Large intestine (tissue), 3 donors: ENCODE data around the gene CBX2. TPM values are rescaled to one million over a fixed set of nuclear protein-coding genes. Genes with fewer than 3 reads are reported as not detected.
A peak's percentile ranks its signal among the peaks of the same experiment; 100 is the strongest.

Experiments used
- DNase-seq, 2 donors: peaks; one replicate each; pipeline versions ENCODE4 v3.0.0 to v3.0.0-alpha.2; 2013
- H3K27ac ChIP-seq: one replicate; pipeline ENCODE4 v1.5.1; 2013; ENCODE audit warnings: low read length
- H3K27me3 ChIP-seq: 2 replicates; pipeline ENCODE4 v1.6.1; 2013; ENCODE audit warnings: low read length; ENCODE audit not compliant: control insufficient read depth, insufficient read depth
- H3K36me3 ChIP-seq: 2 replicates; pipeline ENCODE4 v1.6.1; 2013; ENCODE audit warnings: low read length; ENCODE audit not compliant: control insufficient read depth, insufficient read depth
- H3K4me1 ChIP-seq: one replicate; pipeline ENCODE4 v1.6.1; 2013; ENCODE audit warnings: low read length; ENCODE audit not compliant: control insufficient read depth, insufficient read depth
- H3K4me3 ChIP-seq: one replicate; pipeline ENCODE4 v1.5.1; 2013; ENCODE audit warnings: low read length
- H3K9me3 ChIP-seq: one replicate; pipeline ENCODE4 v1.6.1; 2013; ENCODE audit warnings: mild to moderate bottlenecking, low read depth, low read length, moderate library complexity; ENCODE audit not compliant: control insufficient read depth
- WGBS: methylation state at CpG from one replicate; pipeline ENCODE4 v1.1.5; 2013; ENCODE audit warnings: low lambda C conversion rate; ENCODE audit not compliant: insufficient coverage; 5-methylcytosine and 5-hydroxymethylcytosine counted together
- polyA plus RNA-seq: library from polyadenylated mRNA; unstranded; fragments of 120-200 nt; gene quantifications from one replicate; pipeline ENCODE4 v1.2.1, GENCODE V29; 2013

The CBX2 gene
- polyA plus RNA-seq, 1 donor, result 14.4 TPM

GRCh38 chr17:79806863-79807720 is 29.1 kb downstream of the CBX2 start:
- Histone ChIP-seq H3K4me1 (peaks cover 40% of the 10 kb centered on the region), H3K4me3 (no peak overlapping the region), H3K27me3 (peaks cover 98% of the 10 kb centered on the region), H3K27ac (no peak overlapping the region), H3K36me3 (no peaks in the 10 kb centered on the region), H3K9me3 (peaks cover 37% of the 10 kb centered on the region)
- no peak for DNase-seq
- WGBS, result no CpG with 5 or more reads among the region's 13 CpGs

- WGBS, result no CpG with 5 or more reads among the region's 20 CpGs
- peaks cover 40% of the 10 kb centered on the region for H3K4me1 ChIP-seq
- H3K4me3 ChIP-seq, result no peak overlapping the region
These were observed 31.0 kb downstream of the CBX2 start for GRCh38 chr17:79808763-79809529.

GRCh38 chr17:79809530-79810129 is 31.7 kb downstream of the CBX2 start:
- H3K4me3 ChIP-seq, result no peak overlapping the region
- no peaks in the 10 kb centered on the region for H3K36me3 ChIP-seq
- H3K27ac ChIP-seq, result no peak overlapping the region
- peaks cover 45% of the 10 kb centered on the region for H3K4me1 ChIP-seq
- H3K27me3 ChIP-seq, result peaks cover 92% of the 10 kb centered on the region
- peaks cover 23% of the 10 kb centered on the region for H3K9me3 ChIP-seq
- no peak for DNase-seq
- no CpG with 5 or more reads among the region's 40 CpGs for WGBS

More at GRCh38 chr17:79808763-79809529, 31.0 kb downstream of the CBX2 start:
- peaks cover 92% of the 10 kb centered on the region for H3K27me3 ChIP-seq
- H3K36me3 ChIP-seq, result no peaks in the 10 kb centered on the region
- peak; percentile 71 to 82 for DNase-seq
- no peak overlapping the region for H3K27ac ChIP-seq
- peaks cover 25% of the 10 kb centered on the region for H3K9me3 ChIP-seq

GRCh38 chr17:79810130-79811010 is 32.4 kb downstream of the CBX2 start:
- Histone ChIP-seq H3K4me3 (peak overlapping the region; percentile 1), H3K9me3 (peaks cover 25% of the 10 kb centered on the region), H3K27me3 (peaks cover 92% of the 10 kb centered on the region), H3K36me3 (no peaks in the 10 kb centered on the region), H3K27ac (no peak overlapping the region), H3K4me1 (peaks cover 50% of the 10 kb centered on the region)
- 0% methylated on average over 1 of the region's 79 CpGs for WGBS
- DNase-seq, result peak; percentile 78 to 89

GRCh38 chr17:79811011-79811867 is 33.3 kb downstream of the CBX2 start:
- no peaks in the 10 kb centered on the region for H3K36me3 ChIP-seq
- peak overlapping the region; percentile 14 for H3K4me3 ChIP-seq
- WGBS, result 10% methylated on average over 2 of the region's 66 CpGs
- H3K9me3 ChIP-seq, result peaks cover 24% of the 10 kb centered on the region
- peak in 1 of 2 donors; percentile 59 for DNase-seq
- no peak overlapping the region for H3K27ac ChIP-seq
- H3K4me1 ChIP-seq, result peaks cover 53% of the 10 kb centered on the region
- peaks cover 92% of the 10 kb centered on the region for H3K27me3 ChIP-seq

GRCh38 chr17:79811868-79812352 is 34.0 kb downstream of the CBX2 start:
- Histone ChIP-seq H3K4me1 (peaks cover 53% of the 10 kb centered on the region), H3K4me3 (no peak overlapping the region), H3K36me3 (no peaks in the 10 kb centered on the region), H3K27me3 (peaks cover 92% of the 10 kb centered on the region), H3K9me3 (peaks cover 24% of the 10 kb centered on the region), H3K27ac (no peak overlapping the region)
- no peak for DNase-seq
- no CpG with 5 or more reads among the region's 20 CpGs for WGBS

GRCh38 chr17:79812353-79813258 is 34.7 kb downstream of the CBX2 start:
- peak in 1 of 2 donors; percentile 44 for DNase-seq
- Histone ChIP-seq H3K27me3 (peaks cover 92% of the 10 kb centered on the region), H3K9me3 (peaks cover 24% of the 10 kb centered on the region), H3K4me1 (peaks cover 53% of the 10 kb centered on the region), H3K4me3 (no peak overlapping the region), H3K36me3 (no peaks in the 10 kb centered on the region), H3K27ac (no peak overlapping the region)
- WGBS, result no CpG with 5 or more reads among the region's 72 CpGs

- no peak overlapping the region for H3K27ac ChIP-seq
- H3K4me1 ChIP-seq, result peaks cover 53% of the 10 kb centered on the region
- peaks cover 24% of the 10 kb centered on the region for H3K9me3 ChIP-seq
- DNase-seq, result no peak
- H3K27me3 ChIP-seq, result peaks cover 92% of the 10 kb centered on the region
- no peak overlapping the region for H3K4me3 ChIP-seq
- WGBS, result no CpG with 5 or more reads among the region's 89 CpGs
- no peaks in the 10 kb centered on the region for H3K36me3 ChIP-seq
These were observed 35.6 kb downstream of the CBX2 start for GRCh38 chr17:79813297-79814126.
